Neural progenitor cell (in vitro differentiated cells): ENCODE data around the gene PDE11A. TPM values are rescaled to one million over a fixed set of nuclear protein-coding genes. Genes with fewer than 3 reads are reported as not detected.

Experiments
- DNase-seq: peaks from one replicate; pipeline ENCODE4 v3.0.0-alpha.2; 2016; ENCODE audit warnings: low spot score
- H2AFZ ChIP-seq: fragments of 200-600 bp; sonication (generic); replicated peaks from 2 replicates; pipeline ENCODE4 v1.6.1; 2016; ENCODE audit warnings: antibody characterized with exemption
- H3F3A ChIP-seq: fragments of 200-600 bp; sonication (generic); 2 replicates; pipeline ENCODE4 v1.6.1; 2016; ENCODE audit warnings: antibody characterized with exemption, low read depth
- H3K27ac ChIP-seq: fragments of 200-600 bp; sonication (generic); 2 replicates; pipeline ENCODE4 v1.5.1; 2016; ENCODE audit warnings: mild to moderate bottlenecking
- H3K27me3 ChIP-seq: fragments of 200-600 bp; sonication (generic); 2 replicates; pipeline ENCODE4 v1.6.1; 2016; ENCODE audit warnings: mild to moderate bottlenecking, moderate library complexity
- H3K36me3 ChIP-seq: fragments of 200-600 bp; sonication (generic); 2 replicates; pipeline ENCODE4 v1.5.1; 2016
- H3K4me1 ChIP-seq: fragments of 200-600 bp; sonication (generic); 2 replicates; pipeline ENCODE4 v1.6.1; 2016; ENCODE audit warnings: mixed run types
- H3K4me2 ChIP-seq: fragments of 200-600 bp; sonication (generic); 2 replicates; pipeline ENCODE4 v1.6.1; 2016
- H3K4me3 ChIP-seq: fragments of 200-600 bp; sonication (generic); 2 replicates; pipeline ENCODE4 v1.5.1; 2016
- H3K79me2 ChIP-seq: fragments of 200-600 bp; sonication (generic); 2 replicates; pipeline ENCODE4 v1.6.1; 2016; ENCODE audit warnings: low read depth
- H3K9ac ChIP-seq: fragments of 200-600 bp; sonication (generic); 2 replicates; pipeline ENCODE4 v1.6.1; 2016
- H3K9me3 ChIP-seq: fragments of 200-600 bp; sonication (generic); 2 replicates; pipeline ENCODE4 v1.5.1; 2016; ENCODE audit warnings: low read depth
- H4K20me1 ChIP-seq: fragments of 200-600 bp; sonication (generic); 2 replicates; pipeline ENCODE4 v1.6.1; 2016; ENCODE audit warnings: low read depth
- H3K27ac Mint-ChIP-seq: 3 replicates; pipeline ENCODE4 v1.8.0; 2021; ENCODE audit warnings: mixed read lengths
- H3K27me3 Mint-ChIP-seq: 2 replicates; pipeline ENCODE4 v1.8.0; 2022; ENCODE audit warnings: low read depth, mild to moderate bottlenecking, inconsistent platforms, moderate library complexity, mixed read lengths; ENCODE audit not compliant: insufficient read depth
- H3K36me3 Mint-ChIP-seq: 3 replicates; pipeline ENCODE4 v1.8.0; 2021; ENCODE audit warnings: mixed read lengths
- H3K4me1 Mint-ChIP-seq: 3 replicates; pipeline ENCODE4 v1.8.0; 2021; ENCODE audit warnings: mixed read lengths
- H3K4me3 Mint-ChIP-seq: 3 replicates; pipeline ENCODE4 v1.8.0; 2021; ENCODE audit warnings: mild to moderate bottlenecking, moderate library complexity, mixed read lengths
- H3K9me3 Mint-ChIP-seq: 3 replicates; pipeline ENCODE4 v1.8.0; 2020; ENCODE audit warnings: mixed read lengths
- CTCF ChIP-seq: fragments of 200-600 bp; sonication (generic); IDR thresholded peaks from 2 replicates; pipeline ENCODE4 v1.5.1; 2017; ENCODE audit warnings: antibody characterized with exemption, mild to moderate bottlenecking
- EZH2 ChIP-seq: fragments of 200-600 bp; sonication (generic); IDR thresholded peaks from 2 replicates; pipeline ENCODE4 v1.6.1; 2017; ENCODE audit warnings: antibody characterized with exemption, mild to moderate bottlenecking, moderate library complexity
- EZH2phosphoT487 ChIP-seq: fragments of 200-600 bp; sonication (generic); IDR thresholded peaks from 2 replicates; pipeline ENCODE4 v1.6.1; 2017; ENCODE audit warnings: antibody characterized with exemption
- total RNA-seq: library from RNA; depleted of rRNA; stranded (reverse); fragments of >200 nt; gene quantifications from 2 replicates; pipeline ENCODE4 v1.2.3, GENCODE V29; 2015; ENCODE audit warnings: low replicate concordance

PDE11A gene
- total RNA-seq, 1 donor from 2014 or later, result 0.13 TPM

GRCh38 chr2:177618255-177619253, 454.0 kb downstream of the PDE11A start:
- Histone ChIP-seq H3K4me2 (peak overlapping the region; percentile 85), H3K27ac (peak overlapping the region; percentile 68), H3K36me3 (no peaks in the 10 kb centered on the region), H3F3A (peaks cover 7% of the 10 kb centered on the region), H2AFZ (peak overlapping the region; percentile 100), H3K4me1 (peaks cover 18% of the 10 kb centered on the region), H3K79me2 (no peaks in the 10 kb centered on the region), H4K20me1 (no peaks in the 10 kb centered on the region), H3K4me3 (peak overlapping the region; percentile 81), H3K9ac (peak overlapping the region; percentile 58), H3K9me3 (no peaks in the 10 kb centered on the region), H3K27me3 (no peaks in the 10 kb centered on the region)
- Mint-ChIP-seq H3K4me3 (peak overlapping the region; percentile 95), H3K27me3 (peaks cover 4% of the 10 kb centered on the region), H3K27ac (peak overlapping the region; percentile 100), H3K4me1 (peaks cover 20% of the 10 kb centered on the region), H3K36me3 (peaks cover 10% of the 10 kb centered on the region), H3K9me3 (peaks cover 15% of the 10 kb centered on the region)
- peak; percentile 95 for DNase-seq
- peak; percentile 26 for TF ChIP-seq EZH2
- no peak for TF ChIP-seq CTCF
- TF ChIP-seq EZH2phosphoT487, result peak; percentile 24

- Histone ChIP-seq H3K4me2 (peak overlapping the region; percentile 85), H3K9me3 (no peaks in the 10 kb centered on the region), H4K20me1 (no peaks in the 10 kb centered on the region), H3K27me3 (no peaks in the 10 kb centered on the region), H3K4me1 (peaks cover 11% of the 10 kb centered on the region), H3K36me3 (no peaks in the 10 kb centered on the region), H3F3A (peaks cover 7% of the 10 kb centered on the region), H3K79me2 (no peaks in the 10 kb centered on the region), H3K9ac (peak overlapping the region; percentile 58), H3K4me3 (peak overlapping the region; percentile 81), H3K27ac (no peak overlapping the region), H2AFZ (peak overlapping the region; percentile 100)
- Mint-ChIP-seq H3K27me3 (peaks cover 4% of the 10 kb centered on the region), H3K9me3 (peaks cover 15% of the 10 kb centered on the region), H3K27ac (no peak overlapping the region), H3K4me3 (peak overlapping the region; percentile 95), H3K4me1 (peaks cover 14% of the 10 kb centered on the region), H3K36me3 (peaks cover 10% of the 10 kb centered on the region)
- TF ChIP-seq EZH2 (no peak), CTCF (no peak), EZH2phosphoT487 (no peak)
- no peak for DNase-seq
Observed at GRCh38 chr2:177617849-177618248, 454.7 kb downstream of the PDE11A start.

GRCh38 chr2:177616731-177617130, 455.8 kb downstream of the PDE11A start:
- H3K4me3 ChIP-seq, result no peak overlapping the region
- H3K27me3 ChIP-seq, result no peaks in the 10 kb centered on the region
- peaks cover under 1% of the 10 kb centered on the region for H3F3A ChIP-seq
- H3K9me3 Mint-ChIP-seq, result peaks cover 15% of the 10 kb centered on the region
- peaks cover 4% of the 10 kb centered on the region for H3K27me3 Mint-ChIP-seq
- H4K20me1 ChIP-seq, result no peaks in the 10 kb centered on the region
- H3K27ac ChIP-seq, result no peak overlapping the region
- peaks cover 10% of the 10 kb centered on the region for H3K36me3 Mint-ChIP-seq
- TF ChIP-seq EZH2, result no peak
- no peak for TF ChIP-seq CTCF
- TF ChIP-seq EZH2phosphoT487, result no peak
- H3K4me1 ChIP-seq, result no peaks in the 10 kb centered on the region
- DNase-seq, result no peak
- no peaks in the 10 kb centered on the region for H3K36me3 ChIP-seq
- H3K27ac Mint-ChIP-seq, result no peak overlapping the region
- H3K9ac ChIP-seq, result no peak overlapping the region
- H2AFZ ChIP-seq, result no peak overlapping the region
- no peak overlapping the region for H3K4me2 ChIP-seq
- no peak overlapping the region for H3K4me3 Mint-ChIP-seq
- no peaks in the 10 kb centered on the region for H3K79me2 ChIP-seq
- H3K4me1 Mint-ChIP-seq, result peaks cover 7% of the 10 kb centered on the region
- no peaks in the 10 kb centered on the region for H3K9me3 ChIP-seq
